B cell (primary cell): ENCODE results near the gene MOV10L1. TPM values are rescaled to one million over a fixed set of nuclear protein-coding genes. Genes with fewer than 3 reads are reported as not detected.
A peak's percentile ranks its signal among the peaks of the same experiment; 100 is the strongest.

Source experiments
- ATAC-seq: fragments of 200-7000 bp; cut with Tn5 transposase; one replicate; pipeline ENCODE4 v1.10.0; 2021; ENCODE audit warnings: low read depth, mild to moderate bottlenecking, moderate number of reproducible peaks, moderate library complexity
- CTCF ChIA-PET: fragments of 350-600 bp; sonication (Branson Sonifier 250); formaldehyde crosslinking; loops from one replicate; lab custom pipeline; 2021; ENCODE audit warnings: antibody characterized with exemption, inconsistent platforms; lab: Charles Lee
- POLR2A ChIA-PET: fragments of 350-600 bp; sonication (Branson Sonifier 250); formaldehyde crosslinking; loops from one replicate; lab custom pipeline; 2021; ENCODE audit warnings: antibody characterized with exemption; lab: Charles Lee
- DNase-seq: peaks from one replicate; pipeline ENCODE4 v3.0.0; 2013
- H2AFZ ChIP-seq: 2 replicates; pipeline ENCODE4 v1.6.1; 2012; ENCODE audit warnings: mild to moderate bottlenecking, low read depth, low read length; ENCODE audit not compliant: insufficient read depth, poor library complexity, severe bottlenecking
- H3K27ac ChIP-seq, 2 donors: 1 replicate in 1 of 2; 2 replicates in 1 of 2; pipeline ENCODE4 v1.5.1; 2012 to 2013; ENCODE audit warnings: low read length in 2 of 2, mild to moderate bottlenecking in 2 of 2, moderate library complexity in 1 of 2
- H3K27me3 ChIP-seq, 4 experiments: fragments of 200-600 bp in 1 of 4; sonication (generic) in 1 of 4; replicated peaks in 1 of 4; 1 replicate in 2 of 4; 2 replicates in 2 of 4; pipeline versions ENCODE4 v1.6.1 to v1.7.0; 2013 to 2016; ENCODE audit warnings: low read length in 3 of 4, mild to moderate bottlenecking in 2 of 4, mixed read lengths in 1 of 4, moderate library complexity in 1 of 4; ENCODE audit not compliant: insufficient read depth in 4 of 4, control insufficient read depth in 3 of 4; ENCODE audit errors: control extremely low read depth in 1 of 4
- H3K36me3 ChIP-seq, 2 experiments: replicated peaks in 1 of 2; 1 replicate in 1 of 2; 2 replicates in 1 of 2; pipeline versions ENCODE4 v1.6.1 to v1.7.1; 2013; ENCODE audit warnings: low read length in 1 of 2; ENCODE audit not compliant: insufficient read depth in 2 of 2, control insufficient read depth in 1 of 2; ENCODE audit errors: control extremely low read depth in 1 of 2, extremely low read depth in 1 of 2
- H3K4me1 ChIP-seq, 2 donors: fragments of 200-600 bp in 1 of 2; sonication (generic) in 1 of 2; 1 replicate in 1 of 2; 2 replicates in 1 of 2; pipeline versions ENCODE4 v1.5.1 to v1.6.1; 2013 to 2017; ENCODE audit warnings: low read length in 2 of 2; ENCODE audit not compliant: control insufficient read depth in 2 of 2, insufficient read depth in 2 of 2
- H3K4me2 ChIP-seq: replicated peaks from 2 replicates; pipeline ENCODE3; 2012; ENCODE audit warnings: mild to moderate bottlenecking, low read depth, low read length; ENCODE audit not compliant: poor library complexity, severe bottlenecking
- H3K4me3 ChIP-seq, 5 experiments: fragments of 200-600 bp in 1 of 5; sonication (generic) in 1 of 5; 1 replicate in 3 of 5; 2 replicates in 2 of 5; pipeline versions ENCODE4 v1.5.1 to v1.7.0; 2011 to 2016; ENCODE audit warnings: low read length in 4 of 5, mild to moderate bottlenecking in 4 of 5, low read depth in 2 of 5, control low read depth in 1 of 5, moderate library complexity in 1 of 5; ENCODE audit not compliant: insufficient read depth in 1 of 5; ENCODE audit errors: control extremely low read depth in 1 of 5, extremely low read depth in 1 of 5
- H3K79me2 ChIP-seq: fragments of 200-600 bp; sonication (generic); one replicate; pipeline ENCODE4 v1.6.0; 2016; ENCODE audit warnings: low read length; ENCODE audit not compliant: control insufficient read depth, insufficient read depth
- H3K9ac ChIP-seq: fragments of 200-600 bp; sonication (generic); 2 replicates; pipeline ENCODE4 v1.6.1; 2017; ENCODE audit warnings: mild to moderate bottlenecking, low read length, moderate library complexity
- H3K9me3 ChIP-seq, 3 donors: one replicate each; pipeline versions ENCODE4 v1.6.1 to v1.7.1; 2013; ENCODE audit warnings: low read length in 2 of 3; ENCODE audit not compliant: control insufficient read depth in 2 of 3, insufficient read depth in 1 of 3; ENCODE audit errors: control extremely low read depth in 1 of 3
- H4K20me1 ChIP-seq: 2 replicates; pipeline ENCODE4 v1.6.0; 2012; ENCODE audit warnings: mild to moderate bottlenecking, low read length; ENCODE audit not compliant: insufficient read depth, control insufficient read depth, poor library complexity, severe bottlenecking
- H3K27ac Mint-ChIP-seq: one replicate; pipeline ENCODE4 v1.8.0; 2021; ENCODE audit warnings: mixed read lengths
- H3K27me3 Mint-ChIP-seq: one replicate; pipeline ENCODE4 v1.8.0; 2021; ENCODE audit warnings: mixed read lengths
- H3K4me1 Mint-ChIP-seq: one replicate; pipeline ENCODE4 v1.8.0; 2021; ENCODE audit warnings: mixed read lengths
- H3K4me3 Mint-ChIP-seq: one replicate; pipeline ENCODE4 v1.8.0; 2021; ENCODE audit warnings: mixed read lengths
- H3K9me3 Mint-ChIP-seq: one replicate; pipeline ENCODE4 v1.8.0; 2022; ENCODE audit warnings: mixed read lengths; ENCODE audit not compliant: insufficient read depth
- EZH2 ChIP-seq: IDR thresholded peaks from 2 replicates; pipeline ENCODE4 v1.6.1; 2012; ENCODE audit warnings: borderline replicate concordance, low read depth, mild to moderate bottlenecking, moderate library complexity, low read length; ENCODE audit not compliant: insufficient read depth, poor library complexity, severe bottlenecking
- whole genome bisulfite sequencing: methylation state at CpG from one replicate; pipeline ENCODE4 v1.1.5; 2013; ENCODE audit warnings: missing lambda C conversion rate; ENCODE audit not compliant: insufficient coverage; 5-methylcytosine and 5-hydroxymethylcytosine counted together
- intact Hi-C: fragments of 100-400 bp; cut with micrococcal nuclease; formaldehyde crosslinking; loops from one replicate; pipeline ENCODE4 v1.10.0; 2022
- polyA plus RNA-seq: library from polyadenylated mRNA; depleted of rRNA; stranded (reverse); fragments of >200 nt; gene quantifications from 2 replicates; pipeline ENCODE4 v1.2.3, GENCODE V29; 2012
- total RNA-seq, 2 donors: library from RNA; stranded (reverse); fragments of 120-200 nt in 1 of 2; gene quantifications; 1 replicate in 1 of 2; 2 replicates in 1 of 2; pipeline versions ENCODE4 v1.2.3 to v1.2.4, GENCODE V29; 2013 to 2022
- TF ChIP-seq, protein P1 (sequence below): fragments of 200-600 bp; IDR thresholded peaks from one replicate; pipeline ENCODE4 v1.8.0; 2022; ENCODE audit warnings: antibody characterized with exemption, mild to moderate bottlenecking

The MOV10L1 gene
- total and polyA plus RNA-seq, 2 donors (not counting 1 experiment from before 2014, with no cell fraction given): not detected

DNA sequence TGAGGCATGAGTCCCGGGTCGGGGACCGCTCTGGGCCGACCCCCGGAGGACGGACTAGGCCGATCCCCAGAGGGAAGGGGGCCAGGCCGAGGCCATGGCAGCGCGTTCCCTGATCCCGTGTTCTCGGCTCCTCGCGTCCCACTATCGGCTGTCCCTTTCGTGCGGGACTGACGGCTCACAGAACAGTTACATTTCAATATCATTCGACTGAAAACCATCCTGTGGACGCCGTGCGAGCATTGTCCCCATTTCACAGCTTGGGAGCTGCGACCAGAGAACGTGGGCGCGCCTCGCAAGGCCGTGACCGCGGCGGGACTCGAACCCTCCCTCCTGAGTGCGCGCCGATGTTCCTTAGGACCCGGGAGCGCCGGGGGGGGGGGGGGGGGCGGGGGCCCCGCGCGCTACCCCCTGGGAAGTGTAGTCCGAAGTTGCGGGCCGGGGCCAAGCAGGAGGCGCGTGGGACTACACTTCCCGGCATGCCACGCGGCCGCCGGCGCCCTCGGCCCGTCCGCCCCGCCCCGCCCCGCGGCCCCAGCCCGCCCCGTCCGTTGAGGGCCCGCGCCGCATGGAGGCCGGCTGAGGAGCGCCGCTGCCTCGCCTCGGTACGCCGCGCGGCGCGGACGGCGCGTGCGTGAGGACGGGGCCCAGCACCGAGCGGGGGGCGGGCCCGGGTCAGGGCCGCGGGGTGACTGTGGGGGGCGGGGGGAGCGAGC, 95.7 kb downstream of the MOV10L1 start, which contains the start of gene TRABD:
Gene TRABD, plus strand, starts transcription at position 539 of the 713 bp plus-strand sequence. CDS start 7,148 bp downstream, outside the sequence.
- no peaks in the 10 kb centered on the region for H4K20me1 ChIP-seq
- H3K4me2 ChIP-seq: peak within 1 kb of the TSS; percentile 99
- H3K4me3 ChIP-seq: peak within 1 kb of the TSS; percentile 52 to 76 (median 61)
- peak within 1 kb of the TSS; percentile 38 to 71 for H3K27ac ChIP-seq
- Mint-ChIP-seq H3K27me3 (no peaks in the 10 kb centered on the region), H3K4me1 (peaks cover 36% of the 10 kb centered on the region), H3K9me3 (no peaks in the 10 kb centered on the region), H3K27ac (peak within 1 kb of the TSS; percentile 86), H3K4me3 (peak within 1 kb of the TSS; percentile 90)
- peaks cover 11% of the 10 kb centered on the region for H3K79me2 ChIP-seq
- H3K9ac ChIP-seq: peak within 1 kb of the TSS; percentile 80
- peaks cover 0 to 17% (median 2%) of the 10 kb centered on the region in 4 experiments for H3K27me3 ChIP-seq
- peaks cover 0 to 7% of the 10 kb centered on the region in 2 experiments for H3K36me3 ChIP-seq
- ATAC-seq (peak; percentile 60), DNase-seq (peak; percentile 92)
- H3K4me1 ChIP-seq: peaks cover 50 to 54% of the 10 kb centered on the region in 2 donors
- ChIA-PET CTCF (no interaction called here), POLR2A (interaction anchor here (0.6 kb wide), 1 partner anchor 11 kb away, joined by 3 read pairs; no protein-coding TSS in a partner anchor)
- peak within 1 kb of the TSS; percentile 76 for H2AFZ ChIP-seq
- H3K9me3 ChIP-seq: no peaks in the 10 kb centered on the region
- WGBS: 3% methylated on average over 49 of the region's 90 CpGs
- intact Hi-C loops: loop anchor here (2.0 kb wide), 1 partner anchor 15 kb away; the partner anchor contains the start of gene SELENOO
- TF ChIP-seq, protein P1, sequence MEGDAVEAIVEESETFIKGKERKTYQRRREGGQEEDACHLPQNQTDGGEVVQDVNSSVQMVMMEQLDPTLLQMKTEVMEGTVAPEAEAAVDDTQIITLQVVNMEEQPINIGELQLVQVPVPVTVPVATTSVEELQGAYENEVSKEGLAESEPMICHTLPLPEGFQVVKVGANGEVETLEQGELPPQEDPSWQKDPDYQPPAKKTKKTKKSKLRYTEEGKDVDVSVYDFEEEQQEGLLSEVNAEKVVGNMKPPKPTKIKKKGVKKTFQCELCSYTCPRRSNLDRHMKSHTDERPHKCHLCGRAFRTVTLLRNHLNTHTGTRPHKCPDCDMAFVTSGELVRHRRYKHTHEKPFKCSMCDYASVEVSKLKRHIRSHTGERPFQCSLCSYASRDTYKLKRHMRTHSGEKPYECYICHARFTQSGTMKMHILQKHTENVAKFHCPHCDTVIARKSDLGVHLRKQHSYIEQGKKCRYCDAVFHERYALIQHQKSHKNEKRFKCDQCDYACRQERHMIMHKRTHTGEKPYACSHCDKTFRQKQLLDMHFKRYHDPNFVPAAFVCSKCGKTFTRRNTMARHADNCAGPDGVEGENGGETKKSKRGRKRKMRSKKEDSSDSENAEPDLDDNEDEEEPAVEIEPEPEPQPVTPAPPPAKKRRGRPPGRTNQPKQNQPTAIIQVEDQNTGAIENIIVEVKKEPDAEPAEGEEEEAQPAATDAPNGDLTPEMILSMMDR: no peak
- no peak for TF ChIP-seq EZH2
